NK-92 (cell line): ENCODE results near the gene NUDT2.

ENCODE experiments used
- DNase-seq: peaks from one replicate; lab custom pipeline; 2025; ENCODE audit not compliant: unreplicated experiment; lab: John Stamatoyannopoulos, UW

Gene NUDT2

GRCh38 chr9:34384368-34385165 lies 55.2 kb downstream of the NUDT2 start:
- DNase-seq = no peak

- DNase-seq = no peak
Observed at GRCh38 chr9:34385561-34386230, 56.3 kb downstream of the NUDT2 start.

GRCh38 chr9:34386656-34387055 lies 57.3 kb downstream of the NUDT2 start:
- no peak for DNase-seq

- DNase-seq = no peak
Observed at GRCh38 chr9:34387239-34387638, 57.9 kb downstream of the NUDT2 start.

- DNase-seq = no peak
Observed at GRCh38 chr9:34392511-34392910, 63.1 kb downstream of the NUDT2 start.
